ENCODE results near the gene PLCB4. TPM values are rescaled to one million over a fixed set of nuclear protein-coding genes. Genes with fewer than 3 reads are reported as not detected.

PLCB4 gene
- total and polyA plus RNA-seq, 12 donors = 0.26 to 8.5 (median 2.8) TPM

GRCh38 chr20:9359561-9360308 lies 290.8 kb downstream of the PLCB4 start:
- 51 to 54% (median 52%) methylated on average over 14 of the region's 14 CpGs for WGBS, 4 donors
- H3K36me3 ChIP-seq (replicated peaks in 1 of 2) = no peaks in the 10 kb centered on the region
- no peak overlapping the region for H3K27ac ChIP-seq
- no peaks in the 10 kb centered on the region for H3K9me3 ChIP-seq (replicated peaks in 1 of 3)
- no peaks in the 10 kb centered on the region for H3K4me1 ChIP-seq (replicated peaks in 1 of 2)
- H3K27me3 ChIP-seq = no peaks in the 10 kb centered on the region
- intact Hi-C loops (cut with DNase I) = loop anchor here (5.0 to 10.0 kb wide), 3 partner anchors 507 to 575 kb away; no protein-coding TSS in a partner anchor
- H3K4me3 ChIP-seq = no peak overlapping the region
- TF ChIP-seq POLR2A (IDR thresholded peaks at IDR 0.05) = no peak
- peak; percentile 17 to 66 (median 53) for TF ChIP-seq CTCF (IDR thresholded peaks at IDR 0.05)
- DNase-seq = peak; percentile 17 to 77 (median 29)

GRCh38 chr20:9360431-9360830 lies 291.5 kb downstream of the PLCB4 start:
- no peaks in the 10 kb centered on the region for H3K36me3 ChIP-seq (replicated peaks in 1 of 2)
- WGBS, 4 donors = 81 to 96% (median 82%) methylated on average over 1 of the region's 1 CpG
- H3K9me3 ChIP-seq (replicated peaks in 1 of 3) = no peaks in the 10 kb centered on the region
- H3K27me3 ChIP-seq = no peaks in the 10 kb centered on the region
- DNase-seq = no peak
- intact Hi-C loops (cut with DNase I) = loop anchor here (5.0 to 10.0 kb wide), 3 partner anchors 508 to 576 kb away; no protein-coding TSS in a partner anchor
- no peaks in the 10 kb centered on the region for H3K4me1 ChIP-seq (replicated peaks in 1 of 2)
- no peak overlapping the region for H3K27ac ChIP-seq
- TF ChIP-seq CTCF (IDR thresholded peaks at IDR 0.05) = no peak
- no peak for TF ChIP-seq POLR2A (IDR thresholded peaks at IDR 0.05)
- no peak overlapping the region for H3K4me3 ChIP-seq

- intact Hi-C loops (cut with DNase I) = loop anchor here (5.0 to 10.0 kb wide), 3 partner anchors 511 to 579 kb away; no protein-coding TSS in a partner anchor
These were observed 294.8 kb downstream of the PLCB4 start for GRCh38 chr20:9363673-9364072.

GRCh38 chr20:9367328-9367727 lies 298.4 kb downstream of the PLCB4 start:
- no peak for TF ChIP-seq POLR2A (IDR thresholded peaks at IDR 0.05)
- DNase-seq = no peak
- H3K4me3 ChIP-seq = no peak overlapping the region
- H3K4me1 ChIP-seq (replicated peaks in 1 of 2) = no peaks in the 10 kb centered on the region
- H3K27me3 ChIP-seq = no peaks in the 10 kb centered on the region
- intact Hi-C loops (cut with DNase I) = loop anchor here in 1 of 2 donors (10.0 kb wide), 2 partner anchors 523 to 583 kb away; no protein-coding TSS in a partner anchor
- no peaks in the 10 kb centered on the region for H3K9me3 ChIP-seq (replicated peaks in 1 of 3)
- H3K36me3 ChIP-seq (replicated peaks in 1 of 2) = no peaks in the 10 kb centered on the region
- no peak overlapping the region for H3K27ac ChIP-seq

More at GRCh38 chr20:9363673-9364072, 294.8 kb downstream of the PLCB4 start:
- no peaks in the 10 kb centered on the region for H3K4me1 ChIP-seq (replicated peaks in 1 of 2)
- no peak overlapping the region for H3K27ac ChIP-seq
- H3K9me3 ChIP-seq (replicated peaks in 1 of 3) = no peaks in the 10 kb centered on the region
- 68 to 93% (median 80%) methylated on average over 2 of the region's 2 CpGs for WGBS, 4 donors
- H3K27me3 ChIP-seq = no peaks in the 10 kb centered on the region
- no peak for DNase-seq
- no peaks in the 10 kb centered on the region for H3K36me3 ChIP-seq (replicated peaks in 1 of 2)
- no peak overlapping the region for H3K4me3 ChIP-seq
- TF ChIP-seq POLR2A (IDR thresholded peaks at IDR 0.05) (no peak), CTCF (IDR thresholded peaks at IDR 0.05) (no peak)

Data from adrenal gland (tissue), 12 donors.